ENCODE measurements around the gene NLGN1. TPM values are rescaled to one million over a fixed set of nuclear protein-coding genes. Genes with fewer than 3 reads are reported as not detected.

NLGN1 gene
- total RNA-seq, 1 experiment from 2014 or later: 5.2 TPM

DNA sequence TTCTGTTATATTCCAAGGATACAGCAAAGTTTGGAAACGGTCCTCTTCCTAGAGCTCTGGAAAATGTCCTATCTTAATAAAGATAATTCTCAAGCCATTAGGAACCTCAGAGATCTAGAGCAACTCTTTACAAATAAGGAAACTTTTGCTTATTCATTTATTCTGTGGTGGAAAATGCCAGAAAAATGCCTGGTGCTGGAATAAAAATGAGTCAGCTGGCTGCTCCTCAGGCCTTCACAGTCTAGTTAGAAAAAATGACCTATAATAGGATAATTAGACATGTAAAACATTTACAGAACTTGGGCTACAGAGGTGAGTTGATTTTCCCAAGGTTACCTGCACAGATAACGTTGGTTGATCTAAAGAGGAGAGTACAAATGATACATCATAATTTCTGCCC is 372.5 kb downstream of the NLGN1 start:
- Histone ChIP-seq H2BK12ac (ENCODE audit: insufficient read length, low read depth, low read length) (no peak overlapping the region), H3K4me2 (ENCODE audit: insufficient read depth, insufficient read length, low read length) (no peak overlapping the region), H2AK5ac (ENCODE audit: insufficient read length, low read length) (no peak overlapping the region), H4K8ac (replicated peaks; ENCODE audit: insufficient read length, low read depth, low read length) (no peak overlapping the region), H2BK120ac (ENCODE audit: low read depth, low read length, poor library complexity, severe bottlenecking) (no peak overlapping the region), H3K23me2 (ENCODE audit: insufficient read length, low read depth, low read length, poor library complexity, severe bottlenecking) (no peaks in the 10 kb centered on the region), H2BK20ac (ENCODE audit: low read depth, low read length, poor library complexity, severe bottlenecking) (no peak overlapping the region), H4K5ac (ENCODE audit: insufficient read length, low read depth, low read length) (no peak overlapping the region), H3T11ph (ENCODE audit: low read length) (no peak overlapping the region), H2BK5ac (ENCODE audit: insufficient read length, low read length) (no peak overlapping the region), H3K23ac (ENCODE audit: insufficient read length, low read depth, low read length) (no peak overlapping the region), H4K20me1 (ENCODE audit: control insufficient read depth, insufficient read depth, insufficient read length) (no peaks in the 10 kb centered on the region), H3K9me3 (ENCODE audit: control insufficient read depth, low read depth, low read length) (no peaks in the 10 kb centered on the region), H3K18ac (ENCODE audit: insufficient read length, low read depth, low read length) (no peak overlapping the region), H3K14ac (ENCODE audit: insufficient read depth, low read length) (no peak overlapping the region), H3K4me1 (ENCODE audit: insufficient read depth, low read length) (peaks cover 4% of the 10 kb centered on the region; the same call in 1 of the 2 replicates), H3K4ac (ENCODE audit: low read depth, low read length) (no peak overlapping the region), H2AFZ (ENCODE audit: low read length) (no peak overlapping the region), H4K91ac (ENCODE audit: insufficient read length, low read depth, low read length) (no peak overlapping the region), H3K79me2 (ENCODE audit: insufficient read depth, low read length) (no peaks in the 10 kb centered on the region), H3K79me1 (ENCODE audit: insufficient read depth, low read depth, low read length, poor library complexity, severe bottlenecking) (no peaks in the 10 kb centered on the region), H2BK15ac (ENCODE audit: low read depth, low read length) (no peak overlapping the region), H3K56ac (ENCODE audit: insufficient read length, low read depth, low read length) (no peak overlapping the region), H3K9ac (ENCODE audit: extremely low read depth, insufficient read length, low read length) (no peak overlapping the region), H3K27ac (ENCODE audit: insufficient read length, low read depth, low read length) (no peak overlapping the region), H3K27me3 (ENCODE audit: insufficient read depth, low read length) (no peaks in the 10 kb centered on the region)
- H3K27ac Mint-ChIP-seq: no peak overlapping the region
- no peaks in the 10 kb centered on the region for H3K27me3 Mint-ChIP-seq (ENCODE audit: low read depth)
- H3K9me3 Mint-ChIP-seq: no peaks in the 10 kb centered on the region
- H3K4me1 Mint-ChIP-seq: peaks cover 21 to 24% of the 10 kb centered on the region in 2 experiments
- TF ChIP-seq, protein P1, sequence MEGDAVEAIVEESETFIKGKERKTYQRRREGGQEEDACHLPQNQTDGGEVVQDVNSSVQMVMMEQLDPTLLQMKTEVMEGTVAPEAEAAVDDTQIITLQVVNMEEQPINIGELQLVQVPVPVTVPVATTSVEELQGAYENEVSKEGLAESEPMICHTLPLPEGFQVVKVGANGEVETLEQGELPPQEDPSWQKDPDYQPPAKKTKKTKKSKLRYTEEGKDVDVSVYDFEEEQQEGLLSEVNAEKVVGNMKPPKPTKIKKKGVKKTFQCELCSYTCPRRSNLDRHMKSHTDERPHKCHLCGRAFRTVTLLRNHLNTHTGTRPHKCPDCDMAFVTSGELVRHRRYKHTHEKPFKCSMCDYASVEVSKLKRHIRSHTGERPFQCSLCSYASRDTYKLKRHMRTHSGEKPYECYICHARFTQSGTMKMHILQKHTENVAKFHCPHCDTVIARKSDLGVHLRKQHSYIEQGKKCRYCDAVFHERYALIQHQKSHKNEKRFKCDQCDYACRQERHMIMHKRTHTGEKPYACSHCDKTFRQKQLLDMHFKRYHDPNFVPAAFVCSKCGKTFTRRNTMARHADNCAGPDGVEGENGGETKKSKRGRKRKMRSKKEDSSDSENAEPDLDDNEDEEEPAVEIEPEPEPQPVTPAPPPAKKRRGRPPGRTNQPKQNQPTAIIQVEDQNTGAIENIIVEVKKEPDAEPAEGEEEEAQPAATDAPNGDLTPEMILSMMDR (conservative IDR thresholded peaks at IDR 0.05): no peak
- WGBS (ENCODE audit: extremely low coverage, insufficient read length, low lambda C conversion rate): no CpG with 5 or more reads among the region's 2 CpGs
- no peak overlapping the region for H3K4me3 Mint-ChIP-seq
- peaks cover 0 to 10% (median 0%) of the 10 kb centered on the region in 3 experiments; a peak in 4 of 7 replicates for H3K36me3 Mint-ChIP-seq (ENCODE audit: insufficient read depth in 1 of 3, low read depth in 3 of 3)
- no peak for DNase-seq

Measured in H9 (cell line).